Measurements from ENCODE around the gene OPCML. TPM values are rescaled to one million over a fixed set of nuclear protein-coding genes. Genes with fewer than 3 reads are reported as not detected.

Gene OPCML
- total RNA-seq, 2 donors from 2014 or later = under 0.01 TPM; not detected in 1

GRCh38 chr11:133254601-133255000 lies 277.7 kb downstream of the OPCML start:
- Histone ChIP-seq H3K27me3 (peaks cover 0 to 3% of the 10 kb centered on the region in 2 donors), H3K27ac (no peak overlapping the region), H3K4me3 (no peak overlapping the region), H3K9me3 (no peaks in the 10 kb centered on the region), H3K4me1 (no peaks in the 10 kb centered on the region), H3K36me3 (replicated peaks in 1 of 2; ENCODE audit: insufficient read depth in 1 of 2, low read depth in 2 of 2) (no peaks in the 10 kb centered on the region)
- intact Hi-C loops (cut with DNase I) = no loop called here
- ATAC-seq = no peak
- WGBS, 2 donors = 52 to 55% methylated on average over 3 of the region's 3 CpGs
- no peak for TF ChIP-seq POLR2A (IDR thresholded peaks at IDR 0.05)
- TF ChIP-seq CTCF (IDR thresholded peaks at IDR 0.05) = no peak
- no peak for DNase-seq

- no peak overlapping the region for H3K27ac ChIP-seq
- intact Hi-C loops (cut with DNase I) = no loop called here
- peaks cover 0 to 3% of the 10 kb centered on the region in 2 donors for H3K27me3 ChIP-seq
- DNase-seq (no peak), ATAC-seq (no peak)
- no peaks in the 10 kb centered on the region for H3K36me3 ChIP-seq (replicated peaks in 1 of 2; ENCODE audit: insufficient read depth in 1 of 2, low read depth in 2 of 2)
- H3K4me3 ChIP-seq = no peak overlapping the region
- TF ChIP-seq CTCF (IDR thresholded peaks at IDR 0.05) (no peak), POLR2A (IDR thresholded peaks at IDR 0.05) (no peak)
- WGBS, 2 donors = 70 to 88% methylated on average over 3 of the region's 3 CpGs
- H3K4me1 ChIP-seq = no peaks in the 10 kb centered on the region
- no peaks in the 10 kb centered on the region for H3K9me3 ChIP-seq
Measured at GRCh38 chr11:133253570-133253969, 278.7 kb downstream of the OPCML start.

GRCh38 chr11:133251841-133252240 lies 280.5 kb downstream of the OPCML start:
- no peaks in the 10 kb centered on the region for H3K9me3 ChIP-seq
- intact Hi-C loops (cut with DNase I) = no loop called here
- ATAC-seq (no peak), DNase-seq (no peak)
- H3K4me1 ChIP-seq = no peaks in the 10 kb centered on the region
- 46 to 66% methylated on average over 3 of the region's 3 CpGs for WGBS, 2 donors
- peaks cover 0 to 3% of the 10 kb centered on the region in 2 donors for H3K27me3 ChIP-seq
- no peak for TF ChIP-seq POLR2A (IDR thresholded peaks at IDR 0.05)
- no peak for TF ChIP-seq CTCF (IDR thresholded peaks at IDR 0.05)
- H3K27ac ChIP-seq = no peak overlapping the region
- no peak overlapping the region for H3K4me3 ChIP-seq
- H3K36me3 ChIP-seq (replicated peaks in 1 of 2; ENCODE audit: insufficient read depth in 1 of 2, low read depth in 2 of 2) = no peaks in the 10 kb centered on the region

- Histone ChIP-seq H3K4me1 (no peaks in the 10 kb centered on the region), H3K27ac (no peak overlapping the region), H3K9me3 (no peaks in the 10 kb centered on the region), H3K27me3 (peaks cover 0 to 3% of the 10 kb centered on the region in 2 donors), H3K4me3 (no peak overlapping the region), H3K36me3 (replicated peaks in 1 of 2; ENCODE audit: insufficient read depth in 1 of 2, low read depth in 2 of 2) (no peaks in the 10 kb centered on the region)
- DNase-seq = no peak
- 49 to 58% methylated on average over 6 of the region's 6 CpGs for WGBS, 2 donors
- no peak for TF ChIP-seq POLR2A (IDR thresholded peaks at IDR 0.05)
- no peak for TF ChIP-seq CTCF (IDR thresholded peaks at IDR 0.05)
- intact Hi-C loops (cut with DNase I) = no loop called here
- no peak for ATAC-seq
Measured at GRCh38 chr11:133249530-133249929, 282.8 kb downstream of the OPCML start.

GRCh38 chr11:133249065-133249464 lies 283.2 kb downstream of the OPCML start:
- WGBS, 2 donors = 44 to 59% methylated on average over 3 of the region's 3 CpGs
- Histone ChIP-seq H3K9me3 (no peaks in the 10 kb centered on the region), H3K36me3 (replicated peaks in 1 of 2; ENCODE audit: insufficient read depth in 1 of 2, low read depth in 2 of 2) (no peaks in the 10 kb centered on the region), H3K4me1 (no peaks in the 10 kb centered on the region), H3K27ac (no peak overlapping the region), H3K4me3 (no peak overlapping the region), H3K27me3 (peaks cover 0 to 3% of the 10 kb centered on the region in 2 donors)
- intact Hi-C loops (cut with DNase I) = no loop called here
- ATAC-seq (no peak), DNase-seq (no peak)
- TF ChIP-seq POLR2A (IDR thresholded peaks at IDR 0.05) (no peak), CTCF (IDR thresholded peaks at IDR 0.05) (no peak)
